HepG2 (cell line): ENCODE measurements around the gene SSBP4. TPM values are rescaled to one million over a fixed set of nuclear protein-coding genes. Genes with fewer than 3 reads are reported as not detected.
A peak's percentile ranks its signal among the peaks of the same experiment; 100 is the strongest.

Experiments used
- ATF7 ChIP-seq, 2 experiments: fragments of 450-650 bp in 1 of 2; sonication (generic) in 1 of 2; formaldehyde crosslinking in 1 of 2; IDR thresholded peaks; 2 replicates each; pipeline versions ENCODE4 v1.4.0 to v1.6.1; 2016 to 2020; ENCODE audit warnings: antibody characterized with exemption in 1 of 2, mild to moderate bottlenecking in 1 of 2, missing genetic modification reagents in 1 of 2
- SALL1 ChIP-seq: sonication (generic); formaldehyde crosslinking; IDR thresholded peaks from 2 replicates; pipeline ENCODE4 v1.8.0; 2022; ENCODE audit warnings: mild to moderate bottlenecking, missing genetic modification reagents
- SAP130 ChIP-seq: IDR thresholded peaks from 2 replicates; pipeline ENCODE4 v1.6.1; 2016; ENCODE audit warnings: low read depth
- SOX6 ChIP-seq, 2 experiments: fragments of 450-650 bp in 1 of 2; sonication (generic) in 1 of 2; formaldehyde crosslinking in 1 of 2; IDR thresholded peaks; 2 replicates each; pipeline versions ENCODE4 v1.4.0 to v1.6.1; 2017 to 2020; ENCODE audit warnings: antibody characterized with exemption in 1 of 2, mild to moderate bottlenecking in 1 of 2, missing genetic modification reagents in 1 of 2
- ZNF121 ChIP-seq: sonication (generic); formaldehyde crosslinking; IDR thresholded peaks from 2 replicates; pipeline ENCODE4 v1.5.0; 2020; ENCODE audit warnings: mild to moderate bottlenecking, missing genetic modification reagents
- ZNF563 ChIP-seq: sonication (generic); formaldehyde crosslinking; IDR thresholded peaks from 2 replicates; pipeline ENCODE4 v1.8.0; 2022; ENCODE audit warnings: mild to moderate bottlenecking, moderate library complexity, missing genetic modification reagents
- polyA plus RNA-seq, 8 experiments: library from polyadenylated mRNA; depleted of rRNA in 3 of 8; stranded (reverse) in 7 of 8; unstranded in 1 of 8; fragments of >200 nt; fragmentation: Illumina TruSeq in 4 of 8; extraction: Trizol in 4 of 8; gene quantifications; 2 replicates each; pipeline versions ENCODE4 v1.2.1 to v1.2.3, GENCODE V29; 2011 to 2016; ENCODE audit warnings: low read depth in 4 of 8, missing spikeins in 1 of 8, mixed read lengths in 1 of 8; ENCODE audit not compliant: insufficient read depth in 1 of 8
- total RNA-seq, 5 experiments: library from RNA; depleted of rRNA; stranded (reverse); fragments of >200 nt; fragmentation: Illumina TruSeq; extraction: Trizol; gene quantifications; 2 replicates each; pipeline ENCODE4 v1.2.3, GENCODE V29; 2016; ENCODE audit warnings: low read depth in 1 of 5
- TF ChIP-seq, protein P1 (sequence below): sonication (generic); formaldehyde crosslinking; IDR thresholded peaks from 2 replicates; pipeline ENCODE4 v1.4.0; 2020; ENCODE audit warnings: missing genetic modification reagents, mild to moderate bottlenecking, borderline replicate concordance
- TF ChIP-seq, protein P2 (sequence below): IDR thresholded peaks from 2 replicates; pipeline ENCODE4 v1.6.1; 2012; ENCODE audit warnings: inconsistent platforms
- TF ChIP-seq, protein P3 (sequence below): sonication (generic); formaldehyde crosslinking; IDR thresholded peaks from 2 replicates; pipeline ENCODE4 v1.5.0; 2020; ENCODE audit warnings: missing genetic modification reagents
- TF ChIP-seq, protein P4 (sequence below): sonication (generic); formaldehyde crosslinking; IDR thresholded peaks from 2 replicates; pipeline ENCODE4 v1.4.0; 2020; ENCODE audit warnings: mild to moderate bottlenecking, low read depth, missing genetic modification reagents
- TF ChIP-seq, protein P5 (sequence below): sonication (generic); formaldehyde crosslinking; IDR thresholded peaks from 2 replicates; pipeline ENCODE4 v1.5.1; 2020; ENCODE audit warnings: mild to moderate bottlenecking, missing genetic modification reagents, moderate library complexity
- TF ChIP-seq, protein P6 (sequence below): sonication (generic); formaldehyde crosslinking; IDR thresholded peaks from 2 replicates; pipeline ENCODE4 v1.4.0; 2020; ENCODE audit warnings: missing genetic modification reagents
- TF ChIP-seq, protein P7 (sequence below): sonication (generic); formaldehyde crosslinking; IDR thresholded peaks from 2 replicates; pipeline ENCODE4 v1.4.0; 2020; ENCODE audit warnings: mild to moderate bottlenecking, missing genetic modification reagents

The SSBP4 gene
- total and polyA plus RNA-seq, 2 of the 13 experiments (the other 11 are each of a cell fraction or from before 2014, with no cell fraction given) = 20.8 to 39.5 TPM

DNA sequence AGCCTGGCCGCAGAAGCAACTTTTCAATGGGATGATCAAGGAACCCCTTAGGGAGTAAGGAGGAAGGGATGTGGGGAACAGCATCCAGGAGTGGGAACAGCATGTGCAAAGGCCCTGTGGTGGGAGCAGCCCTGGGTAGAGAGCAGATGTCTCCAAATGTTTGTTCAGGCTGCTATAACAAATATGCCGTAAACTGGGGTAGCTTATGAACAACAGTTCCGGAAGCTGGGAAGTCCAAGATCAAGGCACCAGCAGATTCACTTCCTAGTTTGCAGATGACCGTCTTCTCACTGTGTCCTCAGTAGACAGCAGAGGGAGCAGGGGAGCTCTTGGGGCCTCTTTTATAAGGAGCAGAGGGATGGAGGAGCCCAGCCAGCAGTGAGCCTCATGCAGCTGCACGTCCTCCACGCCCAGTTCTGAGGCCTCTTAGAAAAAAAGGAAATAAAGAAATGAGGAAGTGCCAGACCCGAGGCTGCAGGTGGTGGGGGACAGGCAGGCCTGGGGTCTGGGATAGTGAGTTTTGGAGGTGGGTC is 17.6 kb upstream of the SSBP4 start (continued):
- TF ChIP-seq, protein P1, sequence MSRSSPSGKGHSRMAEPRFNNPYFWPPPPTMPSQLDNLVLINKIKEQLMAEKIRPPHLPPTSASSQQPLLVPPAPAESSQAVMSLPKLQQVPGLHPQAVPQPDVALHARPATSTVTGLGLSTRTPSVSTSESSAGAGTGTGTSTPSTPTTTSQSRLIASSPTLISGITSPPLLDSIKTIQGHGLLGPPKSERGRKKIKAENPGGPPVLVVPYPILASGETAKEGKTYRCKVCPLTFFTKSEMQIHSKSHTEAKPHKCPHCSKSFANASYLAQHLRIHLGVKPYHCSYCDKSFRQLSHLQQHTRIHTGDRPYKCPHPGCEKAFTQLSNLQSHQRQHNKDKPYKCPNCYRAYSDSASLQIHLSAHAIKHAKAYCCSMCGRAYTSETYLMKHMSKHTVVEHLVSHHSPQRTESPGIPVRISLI (CRISPR knock-in tag) = no peak
- TF ChIP-seq, protein P2, sequence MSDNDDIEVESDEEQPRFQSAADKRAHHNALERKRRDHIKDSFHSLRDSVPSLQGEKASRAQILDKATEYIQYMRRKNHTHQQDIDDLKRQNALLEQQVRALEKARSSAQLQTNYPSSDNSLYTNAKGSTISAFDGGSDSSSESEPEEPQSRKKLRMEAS = no peak
- TF ChIP-seq, protein P3, sequence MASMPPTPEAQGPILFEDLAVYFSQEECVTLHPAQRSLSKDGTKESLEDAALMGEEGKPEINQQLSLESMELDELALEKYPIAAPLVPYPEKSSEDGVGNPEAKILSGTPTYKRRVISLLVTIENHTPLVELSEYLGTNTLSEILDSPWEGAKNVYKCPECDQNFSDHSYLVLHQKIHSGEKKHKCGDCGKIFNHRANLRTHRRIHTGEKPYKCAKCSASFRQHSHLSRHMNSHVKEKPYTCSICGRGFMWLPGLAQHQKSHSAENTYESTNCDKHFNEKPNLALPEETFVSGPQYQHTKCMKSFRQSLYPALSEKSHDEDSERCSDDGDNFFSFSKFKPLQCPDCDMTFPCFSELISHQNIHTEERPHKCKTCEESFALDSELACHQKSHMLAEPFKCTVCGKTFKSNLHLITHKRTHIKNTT = no peak
- TF ChIP-seq, protein P4, sequence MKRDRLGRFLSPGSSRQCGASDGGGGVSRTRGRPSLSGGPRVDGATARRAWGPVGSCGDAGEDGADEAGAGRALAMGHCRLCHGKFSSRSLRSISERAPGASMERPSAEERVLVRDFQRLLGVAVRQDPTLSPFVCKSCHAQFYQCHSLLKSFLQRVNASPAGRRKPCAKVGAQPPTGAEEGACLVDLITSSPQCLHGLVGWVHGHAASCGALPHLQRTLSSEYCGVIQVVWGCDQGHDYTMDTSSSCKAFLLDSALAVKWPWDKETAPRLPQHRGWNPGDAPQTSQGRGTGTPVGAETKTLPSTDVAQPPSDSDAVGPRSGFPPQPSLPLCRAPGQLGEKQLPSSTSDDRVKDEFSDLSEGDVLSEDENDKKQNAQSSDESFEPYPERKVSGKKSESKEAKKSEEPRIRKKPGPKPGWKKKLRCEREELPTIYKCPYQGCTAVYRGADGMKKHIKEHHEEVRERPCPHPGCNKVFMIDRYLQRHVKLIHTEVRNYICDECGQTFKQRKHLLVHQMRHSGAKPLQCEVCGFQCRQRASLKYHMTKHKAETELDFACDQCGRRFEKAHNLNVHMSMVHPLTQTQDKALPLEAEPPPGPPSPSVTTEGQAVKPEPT (CRISPR knock-in tag) = no peak
- TF ChIP-seq ZNF121 (CRISPR knock-in tag) = no peak
- TF ChIP-seq, protein P5, sequence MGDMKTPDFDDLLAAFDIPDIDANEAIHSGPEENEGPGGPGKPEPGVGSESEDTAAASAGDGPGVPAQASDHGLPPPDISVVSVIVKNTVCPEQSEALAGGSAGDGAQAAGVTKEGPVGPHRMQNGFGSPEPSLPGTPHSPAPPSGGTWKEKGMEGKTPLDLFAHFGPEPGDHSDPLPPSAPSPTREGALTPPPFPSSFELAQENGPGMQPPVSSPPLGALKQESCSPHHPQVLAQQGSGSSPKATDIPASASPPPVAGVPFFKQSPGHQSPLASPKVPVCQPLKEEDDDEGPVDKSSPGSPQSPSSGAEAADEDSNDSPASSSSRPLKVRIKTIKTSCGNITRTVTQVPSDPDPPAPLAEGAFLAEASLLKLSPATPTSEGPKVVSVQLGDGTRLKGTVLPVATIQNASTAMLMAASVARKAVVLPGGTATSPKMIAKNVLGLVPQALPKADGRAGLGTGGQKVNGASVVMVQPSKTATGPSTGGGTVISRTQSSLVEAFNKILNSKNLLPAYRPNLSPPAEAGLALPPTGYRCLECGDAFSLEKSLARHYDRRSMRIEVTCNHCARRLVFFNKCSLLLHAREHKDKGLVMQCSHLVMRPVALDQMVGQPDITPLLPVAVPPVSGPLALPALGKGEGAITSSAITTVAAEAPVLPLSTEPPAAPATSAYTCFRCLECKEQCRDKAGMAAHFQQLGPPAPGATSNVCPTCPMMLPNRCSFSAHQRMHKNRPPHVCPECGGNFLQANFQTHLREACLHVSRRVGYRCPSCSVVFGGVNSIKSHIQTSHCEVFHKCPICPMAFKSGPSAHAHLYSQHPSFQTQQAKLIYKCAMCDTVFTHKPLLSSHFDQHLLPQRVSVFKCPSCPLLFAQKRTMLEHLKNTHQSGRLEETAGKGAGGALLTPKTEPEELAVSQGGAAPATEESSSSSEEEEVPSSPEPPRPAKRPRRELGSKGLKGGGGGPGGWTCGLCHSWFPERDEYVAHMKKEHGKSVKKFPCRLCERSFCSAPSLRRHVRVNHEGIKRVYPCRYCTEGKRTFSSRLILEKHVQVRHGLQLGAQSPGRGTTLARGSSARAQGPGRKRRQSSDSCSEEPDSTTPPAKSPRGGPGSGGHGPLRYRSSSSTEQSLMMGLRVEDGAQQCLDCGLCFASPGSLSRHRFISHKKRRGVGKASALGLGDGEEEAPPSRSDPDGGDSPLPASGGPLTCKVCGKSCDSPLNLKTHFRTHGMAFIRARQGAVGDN (CRISPR knock-in tag) = peak; percentile 40; the same call in 1 of the 2 replicates
- TF ChIP-seq SALL1 (CRISPR knock-in tag) = no peak
- TF ChIP-seq ZNF563 (CRISPR knock-in tag) = no peak
- TF ChIP-seq, protein P6, sequence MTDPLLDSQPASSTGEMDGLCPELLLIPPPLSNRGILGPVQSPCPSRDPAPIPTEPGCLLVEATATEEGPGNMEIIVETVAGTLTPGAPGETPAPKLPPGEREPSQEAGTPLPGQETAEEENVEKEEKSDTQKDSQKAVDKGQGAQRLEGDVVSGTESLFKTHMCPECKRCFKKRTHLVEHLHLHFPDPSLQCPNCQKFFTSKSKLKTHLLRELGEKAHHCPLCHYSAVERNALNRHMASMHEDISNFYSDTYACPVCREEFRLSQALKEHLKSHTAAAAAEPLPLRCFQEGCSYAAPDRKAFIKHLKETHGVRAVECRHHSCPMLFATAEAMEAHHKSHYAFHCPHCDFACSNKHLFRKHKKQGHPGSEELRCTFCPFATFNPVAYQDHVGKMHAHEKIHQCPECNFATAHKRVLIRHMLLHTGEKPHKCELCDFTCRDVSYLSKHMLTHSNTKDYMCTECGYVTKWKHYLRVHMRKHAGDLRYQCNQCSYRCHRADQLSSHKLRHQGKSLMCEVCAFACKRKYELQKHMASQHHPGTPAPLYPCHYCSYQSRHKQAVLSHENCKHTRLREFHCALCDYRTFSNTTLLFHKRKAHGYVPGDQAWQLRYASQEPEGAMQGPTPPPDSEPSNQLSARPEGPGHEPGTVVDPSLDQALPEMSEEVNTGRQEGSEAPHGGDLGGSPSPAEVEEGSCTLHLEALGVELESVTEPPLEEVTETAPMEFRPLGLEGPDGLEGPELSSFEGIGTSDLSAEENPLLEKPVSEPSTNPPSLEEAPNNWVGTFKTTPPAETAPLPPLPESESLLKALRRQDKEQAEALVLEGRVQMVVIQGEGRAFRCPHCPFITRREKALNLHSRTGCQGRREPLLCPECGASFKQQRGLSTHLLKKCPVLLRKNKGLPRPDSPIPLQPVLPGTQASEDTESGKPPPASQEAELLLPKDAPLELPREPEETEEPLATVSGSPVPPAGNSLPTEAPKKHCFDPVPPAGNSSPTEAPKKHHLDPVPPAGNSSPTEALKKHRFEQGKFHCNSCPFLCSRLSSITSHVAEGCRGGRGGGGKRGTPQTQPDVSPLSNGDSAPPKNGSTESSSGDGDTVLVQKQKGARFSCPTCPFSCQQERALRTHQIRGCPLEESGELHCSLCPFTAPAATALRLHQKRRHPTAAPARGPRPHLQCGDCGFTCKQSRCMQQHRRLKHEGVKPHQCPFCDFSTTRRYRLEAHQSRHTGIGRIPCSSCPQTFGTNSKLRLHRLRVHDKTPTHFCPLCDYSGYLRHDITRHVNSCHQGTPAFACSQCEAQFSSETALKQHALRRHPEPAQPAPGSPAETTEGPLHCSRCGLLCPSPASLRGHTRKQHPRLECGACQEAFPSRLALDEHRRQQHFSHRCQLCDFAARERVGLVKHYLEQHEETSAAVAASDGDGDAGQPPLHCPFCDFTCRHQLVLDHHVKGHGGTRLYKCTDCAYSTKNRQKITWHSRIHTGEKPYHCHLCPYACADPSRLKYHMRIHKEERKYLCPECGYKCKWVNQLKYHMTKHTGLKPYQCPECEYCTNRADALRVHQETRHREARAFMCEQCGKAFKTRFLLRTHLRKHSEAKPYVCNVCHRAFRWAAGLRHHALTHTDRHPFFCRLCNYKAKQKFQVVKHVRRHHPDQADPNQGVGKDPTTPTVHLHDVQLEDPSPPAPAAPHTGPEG (CRISPR knock-in tag) = no peak
- no peak for TF ChIP-seq ATF7 (IDR thresholded peaks at IDR 0.05)
- no peak for TF ChIP-seq ATF7 (CRISPR knock-in tag; IDR thresholded peaks at IDR 0.05)
- TF ChIP-seq, protein P7, sequence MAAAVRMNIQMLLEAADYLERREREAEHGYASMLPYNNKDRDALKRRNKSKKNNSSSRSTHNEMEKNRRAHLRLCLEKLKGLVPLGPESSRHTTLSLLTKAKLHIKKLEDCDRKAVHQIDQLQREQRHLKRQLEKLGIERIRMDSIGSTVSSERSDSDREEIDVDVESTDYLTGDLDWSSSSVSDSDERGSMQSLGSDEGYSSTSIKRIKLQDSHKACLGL (CRISPR knock-in tag) = no peak
- TF ChIP-seq SOX6 (IDR thresholded peaks at IDR 0.05) = no peak
- no peak for TF ChIP-seq SOX6 (CRISPR knock-in tag; IDR thresholded peaks at IDR 0.05)
- TF ChIP-seq SAP130 = peak; percentile 43; the same call in 1 of the 2 replicates
